HG03064 (cell line): ENCODE results near the gene SP140.
"Not testable (repeated sequence)": the region's sequence is repeated elsewhere in the genome, so short reads cannot be mapped to it uniquely, and the experiment has no call there.

ENCODE experiments used
- ATAC-seq: cut with Tn5 transposase; IDR thresholded peaks from one replicate; pipeline ENCODE4 v1.9.1; 2021; ENCODE audit warnings: low read depth; ENCODE audit not compliant: unreplicated experiment

SP140 gene

DNA sequence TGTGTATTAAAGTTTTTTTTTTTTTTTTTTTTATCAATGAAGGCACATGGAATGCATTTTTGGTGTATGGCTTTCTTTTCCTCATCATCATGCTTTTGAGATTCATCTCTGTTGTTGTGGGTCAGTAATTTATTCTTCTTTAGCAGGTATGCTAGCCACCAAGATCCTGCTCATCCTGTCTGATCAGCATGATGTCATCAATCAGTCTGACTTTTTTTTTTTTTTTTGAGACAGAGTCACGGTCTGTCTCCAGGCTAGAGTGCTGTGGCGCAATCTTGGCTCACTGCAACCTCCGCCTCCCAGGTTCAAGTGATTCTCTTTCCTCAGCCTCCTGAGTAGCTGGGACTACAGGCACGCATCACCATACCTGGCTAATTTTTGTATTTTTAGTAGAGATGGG is 2.7 kb upstream of the SP140 start:
- ATAC-seq = not testable (repeated sequence)

DNA sequence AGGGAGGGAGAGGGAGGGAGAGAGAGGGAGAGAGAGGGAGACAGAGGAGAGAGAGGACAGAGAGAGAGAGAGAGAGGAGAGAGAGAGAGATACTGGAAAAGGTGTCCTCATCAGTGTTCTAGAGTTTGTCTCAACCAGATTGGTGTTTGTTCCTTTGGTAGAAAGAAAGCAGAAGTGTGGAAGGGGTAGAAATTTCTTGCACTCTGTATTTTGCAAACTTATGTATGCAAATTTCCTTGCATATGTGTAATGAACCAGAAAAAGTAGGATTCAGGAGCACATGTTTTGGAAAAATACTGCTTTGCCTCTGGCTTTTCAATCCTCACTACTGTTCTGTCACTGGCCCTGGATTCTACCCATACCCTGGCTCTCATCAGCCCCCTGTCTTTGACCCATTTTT is 1.1 kb upstream of the SP140 start:
- no peak for ATAC-seq

DNA sequence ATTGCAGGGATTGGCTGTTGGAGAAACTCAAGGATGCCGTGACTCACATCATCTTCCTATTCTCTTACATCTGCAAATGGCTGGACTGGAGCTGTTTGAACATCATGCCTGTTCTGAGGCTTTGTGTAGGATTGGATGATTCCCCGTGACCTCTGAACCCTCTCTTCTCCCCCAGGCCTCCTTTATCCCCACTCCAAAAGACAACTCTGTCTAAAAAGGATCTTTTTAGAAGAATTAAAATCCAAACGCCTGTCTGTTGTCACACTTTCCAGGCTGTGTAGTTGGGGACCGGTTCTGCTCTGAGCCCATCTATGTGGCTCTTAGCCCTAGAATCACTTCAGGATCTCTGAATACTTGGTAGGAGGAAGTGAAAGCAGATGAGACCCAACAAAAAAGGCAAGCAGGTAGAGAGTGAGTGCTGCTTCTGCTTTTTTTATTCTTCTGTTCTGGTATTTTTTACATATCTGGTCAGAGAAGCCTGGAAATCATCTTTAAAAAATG is 565 bp downstream of the SP140 start:
- peak; percentile 62 for ATAC-seq

DNA sequence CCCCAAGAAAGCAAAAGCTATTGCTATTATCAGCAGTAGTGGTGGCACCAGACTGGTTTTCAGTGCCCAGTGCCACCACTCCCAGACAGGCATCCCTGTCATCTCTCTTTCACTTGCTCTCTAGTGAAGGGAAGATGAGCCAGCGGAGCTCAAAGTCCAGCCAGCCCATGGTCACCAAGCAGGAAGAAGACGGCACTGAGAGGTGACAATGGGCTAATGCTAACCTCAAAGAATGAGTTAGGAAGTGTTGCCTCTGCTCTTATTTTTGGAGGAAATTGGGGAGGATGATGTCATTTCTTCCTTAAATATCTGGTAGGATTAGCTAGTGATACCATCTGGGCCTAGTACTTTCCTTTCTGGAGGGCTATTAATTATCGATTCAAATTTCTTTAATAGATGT is 1.7 kb downstream of the SP140 start:
- ATAC-seq = no peak

DNA sequence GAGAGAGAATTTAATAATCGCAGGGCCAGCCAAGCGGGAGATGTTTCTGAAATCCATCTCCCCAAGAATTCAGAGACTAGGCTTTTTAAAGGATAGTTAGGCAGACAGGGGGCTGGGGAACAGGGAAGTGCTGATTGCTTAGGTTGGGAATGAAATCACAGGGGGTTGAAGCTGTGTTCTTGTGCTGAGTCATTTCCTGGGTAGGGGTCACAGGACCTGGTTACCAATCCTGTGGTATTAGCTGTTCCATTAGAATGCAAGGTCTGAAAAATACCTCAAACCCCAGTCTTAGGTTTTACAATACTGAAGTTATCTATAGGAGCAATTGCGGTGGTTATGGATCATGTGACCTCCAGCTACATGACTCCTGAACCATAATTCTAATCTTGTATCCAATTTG is 4.6 kb downstream of the SP140 start:
- no peak for ATAC-seq

DNA sequence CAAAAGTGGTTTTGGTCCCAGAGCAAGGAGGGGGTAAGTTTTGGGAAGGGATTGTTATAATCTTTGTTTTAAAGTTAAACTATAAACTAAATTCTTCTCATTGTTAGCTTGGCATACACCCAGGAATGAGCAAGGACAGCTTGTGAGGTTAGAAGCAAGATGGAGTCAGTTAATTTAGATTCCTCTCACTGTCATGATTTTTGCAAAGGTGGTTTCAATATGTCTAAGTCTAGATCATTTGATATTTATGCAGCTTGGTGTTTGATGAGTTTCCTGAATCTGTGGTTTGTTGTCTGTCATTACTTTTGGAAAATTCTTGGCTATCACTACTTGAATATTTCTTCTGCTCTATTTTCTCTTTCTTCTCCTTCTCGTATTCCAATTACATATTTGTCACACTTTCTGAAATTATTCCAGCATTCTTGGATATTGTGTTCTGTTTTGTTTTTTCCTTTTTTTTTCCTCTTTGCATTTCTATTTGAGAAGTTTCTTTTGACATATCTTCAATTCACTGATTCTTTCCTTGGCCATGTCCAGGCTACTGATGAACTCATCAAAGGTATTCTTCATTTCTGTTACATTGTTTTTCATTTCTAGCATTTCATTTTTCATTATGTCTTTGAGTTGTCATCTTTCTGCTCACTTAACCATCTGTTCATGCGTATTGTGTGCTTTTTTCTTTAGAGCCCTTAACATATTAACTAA is 5.1 kb downstream of the SP140 start:
- ATAC-seq = no peak

DNA sequence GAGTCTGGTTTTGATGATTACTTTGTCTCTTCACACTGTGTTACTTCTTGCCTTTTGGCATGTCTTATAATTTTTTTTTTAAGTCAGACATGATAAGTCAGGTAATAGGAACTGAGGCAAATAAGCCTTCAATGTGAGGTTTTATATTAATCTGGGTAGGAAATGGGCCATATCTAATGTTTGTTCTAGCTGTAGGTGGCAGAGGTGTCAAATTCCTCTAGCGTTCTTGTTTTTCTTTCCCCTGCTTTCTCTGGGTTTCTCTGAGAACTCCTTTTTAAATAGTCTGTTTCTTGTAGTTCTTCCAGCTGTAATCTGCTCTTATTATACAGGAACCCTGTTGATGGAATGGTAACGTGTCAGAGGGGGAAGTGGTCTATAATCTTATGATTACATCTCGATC is 5.7 kb downstream of the SP140 start:
- ATAC-seq = no peak

DNA sequence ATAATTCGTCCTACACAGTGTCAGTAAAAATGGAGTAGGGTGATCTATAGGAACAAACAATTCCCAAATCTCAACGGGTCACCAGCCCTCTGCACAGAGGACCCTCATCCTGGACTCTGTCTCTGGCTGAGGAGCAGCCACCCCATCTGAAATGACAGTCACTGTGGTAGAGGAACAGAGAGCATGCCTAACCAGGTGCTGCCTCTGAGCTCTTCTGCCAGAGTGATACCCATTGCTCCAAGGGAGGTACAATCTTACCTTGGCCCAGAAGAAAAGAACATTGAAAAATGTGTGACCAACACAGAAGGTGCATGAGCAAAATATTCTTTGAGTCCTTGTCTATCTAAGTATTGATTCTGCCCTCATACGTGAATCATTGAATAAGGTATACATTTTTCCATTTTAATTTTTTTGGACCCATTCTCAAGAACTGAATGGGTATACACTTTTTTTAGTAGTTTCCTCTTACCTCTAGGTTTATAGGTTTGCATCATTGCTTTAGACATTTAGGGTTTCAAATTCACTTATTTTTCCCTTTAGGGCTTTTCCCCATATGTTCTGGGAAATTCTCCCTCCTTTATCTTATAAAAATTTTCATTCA is 8.7 kb downstream of the SP140 start:
- ATAC-seq = no peak

DNA sequence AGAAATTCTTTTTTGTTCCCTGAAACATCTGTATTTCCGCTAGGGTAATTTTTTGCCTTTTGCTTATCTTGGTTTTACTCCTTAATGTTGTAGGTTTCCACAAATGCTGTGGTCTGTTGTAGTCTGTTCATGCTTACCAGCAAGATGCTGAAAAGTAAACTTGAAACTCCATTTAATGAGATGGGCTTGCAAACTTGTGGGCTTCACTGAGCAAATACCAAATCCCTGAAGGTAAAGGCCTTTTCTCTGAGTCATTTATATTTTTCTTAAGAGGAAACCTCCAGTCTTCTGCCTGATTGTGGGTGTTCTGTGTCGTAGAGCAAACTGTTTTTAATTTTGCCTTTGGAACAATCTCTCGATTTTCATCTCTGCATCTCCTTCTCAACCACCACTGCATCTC is 9.3 kb downstream of the SP140 start:
- ATAC-seq = no peak

DNA sequence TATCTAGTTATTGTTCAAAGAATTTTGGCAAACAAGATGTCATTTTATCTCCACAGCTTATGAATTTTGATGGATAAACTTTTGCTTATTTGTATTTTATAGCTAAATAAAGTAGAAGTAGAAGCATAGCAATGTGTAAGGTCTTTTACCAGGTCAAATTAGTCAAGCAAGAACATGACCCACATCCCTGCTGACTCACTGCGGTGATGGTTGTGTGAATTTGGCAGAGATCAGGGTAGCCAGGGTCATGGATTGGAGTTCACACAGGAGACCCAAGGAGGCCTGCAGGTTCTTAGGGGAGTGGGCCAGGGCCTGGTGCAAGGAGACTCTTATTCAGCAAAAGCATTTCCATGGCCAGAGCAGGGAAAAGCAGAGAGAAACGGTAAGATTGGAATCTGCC is 18.7 kb downstream of the SP140 start:
- no peak for ATAC-seq

DNA sequence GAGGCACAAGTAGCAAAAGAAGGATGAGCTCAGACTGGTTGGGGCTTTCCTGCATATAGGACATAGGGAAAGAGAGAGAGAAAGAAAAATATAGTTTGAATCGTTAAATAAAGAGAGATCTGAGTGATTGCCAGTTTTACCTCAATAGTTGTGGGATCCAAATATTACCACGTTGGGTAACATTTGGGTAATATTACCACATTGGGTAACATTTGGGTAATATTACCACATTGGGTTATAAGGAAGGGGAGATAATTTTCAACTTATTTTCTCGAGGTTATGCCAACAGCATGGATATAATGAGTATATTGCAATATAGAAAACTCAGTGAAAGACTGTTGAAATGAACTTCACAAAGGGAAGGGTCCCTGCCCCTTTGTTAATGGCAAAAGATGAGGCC is 20.7 kb downstream of the SP140 start:
- ATAC-seq = no peak

DNA sequence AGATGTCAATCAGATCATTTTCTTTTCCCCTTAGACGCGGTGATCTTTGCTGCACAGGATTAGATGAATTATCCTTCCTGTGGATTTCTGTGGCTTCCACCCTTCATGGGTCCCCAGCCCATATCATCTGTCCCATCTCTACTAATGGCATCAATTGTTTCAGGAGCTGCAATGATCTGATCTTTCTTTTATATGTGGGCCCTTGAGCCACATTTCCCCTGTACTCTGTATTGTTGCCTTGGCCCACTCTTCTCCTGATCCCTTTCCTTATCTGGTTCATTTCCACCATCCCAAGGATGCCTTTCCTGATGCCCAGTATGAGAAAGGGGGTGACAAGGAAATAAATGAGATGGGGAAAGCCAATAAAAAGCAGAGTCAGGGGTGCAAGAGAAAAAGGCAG is 24.7 kb downstream of the SP140 start:
- no peak for ATAC-seq

DNA sequence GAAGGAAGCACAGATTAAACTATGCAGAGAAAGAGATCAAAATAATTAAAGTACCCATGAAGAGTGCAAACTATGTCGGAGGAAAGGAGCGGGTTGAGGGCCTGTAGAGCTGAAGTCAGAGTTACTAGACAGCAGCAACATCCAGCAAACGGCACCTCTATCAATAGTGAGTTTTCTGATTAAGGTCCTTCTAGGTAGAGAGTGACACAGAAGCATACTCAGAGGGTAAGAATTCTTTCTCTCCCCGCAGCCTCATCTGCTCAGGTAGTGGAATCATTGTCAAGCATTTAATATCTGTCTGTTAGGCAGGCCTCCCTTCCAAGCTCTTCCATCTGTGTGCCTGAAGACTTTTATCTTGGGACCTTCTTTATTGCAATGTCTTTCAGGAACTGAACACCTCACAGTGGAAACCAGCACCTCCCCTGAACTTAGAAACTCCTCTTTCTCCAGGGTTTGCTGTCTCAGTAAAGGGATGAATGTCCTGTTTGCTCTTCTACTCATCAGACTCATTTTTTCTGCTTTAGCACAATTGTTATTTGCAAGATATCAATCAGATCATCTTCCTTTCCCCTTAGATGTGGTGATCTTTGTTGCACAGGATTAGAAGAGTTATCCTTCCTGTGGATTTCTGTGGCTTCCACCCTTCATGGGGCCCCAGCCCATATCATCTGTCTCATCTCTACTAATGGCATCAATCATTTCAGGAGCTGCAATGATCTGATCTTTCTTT is 28.8 kb downstream of the SP140 start:
- no peak for ATAC-seq

DNA sequence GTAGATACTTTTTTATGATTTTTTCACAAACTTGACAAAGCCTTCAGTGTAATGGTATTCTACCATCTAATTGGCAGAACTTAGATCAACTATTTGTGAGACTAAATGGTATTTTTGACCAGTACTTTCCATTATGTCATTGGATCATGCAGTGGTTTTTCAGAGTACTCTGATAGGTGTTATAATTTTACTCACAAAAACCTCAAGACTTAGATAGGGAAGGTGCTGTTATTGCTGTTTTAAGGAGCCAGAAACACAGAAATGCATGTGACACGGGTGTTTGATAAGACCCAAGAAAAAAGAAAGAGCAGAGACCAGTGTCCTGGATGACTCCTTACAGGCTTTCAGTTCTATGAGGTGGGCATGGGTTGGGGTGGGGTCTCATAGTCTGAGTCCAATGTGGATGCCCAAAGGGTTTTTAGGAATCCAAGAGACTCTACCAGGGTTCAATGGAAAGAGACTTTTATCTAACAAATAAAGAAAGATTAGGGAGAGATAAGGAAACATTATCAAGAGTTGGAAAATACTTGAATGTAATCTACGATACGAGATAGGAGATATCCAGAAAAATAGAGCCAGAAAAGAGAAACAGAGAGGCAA is 31.3 kb downstream of the SP140 start:
- ATAC-seq = no peak

DNA sequence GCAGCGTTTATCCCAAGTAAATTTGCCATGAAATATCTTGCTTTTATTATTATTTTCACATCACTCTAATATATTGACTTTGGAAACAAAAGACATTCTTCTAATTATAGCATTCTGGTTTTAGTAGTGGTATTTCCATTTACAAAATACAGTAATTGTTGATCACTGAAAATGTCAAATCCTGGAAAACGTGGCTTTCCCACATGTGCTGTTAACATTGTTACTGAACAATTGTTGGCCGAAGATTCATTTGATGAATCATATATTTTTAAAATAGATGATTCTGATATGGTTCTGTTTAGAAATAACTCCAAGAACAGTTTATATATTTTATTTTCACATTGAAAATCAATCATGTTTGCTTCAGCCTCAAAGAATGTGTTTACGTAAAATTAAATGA is 32.9 kb downstream of the SP140 start:
- ATAC-seq = no peak

DNA sequence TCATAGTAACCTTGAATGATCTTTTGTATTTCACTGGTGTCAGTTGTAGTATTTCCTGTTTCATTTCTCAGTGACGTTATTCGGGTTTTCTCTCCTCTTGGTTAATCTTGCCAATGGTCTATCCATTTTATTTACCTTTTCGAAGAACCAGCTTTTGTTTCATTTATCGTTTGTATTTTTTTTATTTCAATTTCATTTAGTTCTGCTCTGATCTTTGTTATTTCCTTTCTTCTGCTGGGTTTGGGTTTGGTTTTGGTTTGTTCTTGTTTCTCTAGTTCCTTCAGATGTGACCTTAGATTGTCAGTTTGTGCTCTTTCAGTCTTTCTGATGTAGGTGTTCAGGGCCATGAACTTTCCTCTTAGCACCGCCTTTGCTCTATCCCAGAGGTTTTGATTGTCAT is 36.7 kb downstream of the SP140 start:
- ATAC-seq = no peak

DNA sequence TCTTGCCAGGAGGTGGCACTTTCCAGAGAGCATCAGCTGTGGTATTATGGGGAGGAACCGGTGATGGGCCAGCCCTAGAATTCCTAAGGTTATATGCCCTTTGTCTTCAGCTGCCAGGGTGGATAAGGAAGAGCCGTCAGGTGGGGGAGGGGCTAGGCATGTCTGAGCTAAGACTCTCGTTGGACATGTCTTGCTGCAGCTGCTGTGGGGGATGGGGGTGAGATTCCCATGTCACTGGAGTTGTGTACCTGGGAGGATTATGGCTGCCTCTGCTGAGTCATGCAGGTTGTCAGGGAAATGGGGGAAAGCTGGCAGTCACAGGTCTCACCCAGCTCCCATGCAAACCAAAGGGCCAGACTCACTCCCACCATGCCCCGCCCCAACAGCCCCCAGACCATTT is 39.4 kb downstream of the SP140 start:
- ATAC-seq = not testable (repeated sequence)

DNA sequence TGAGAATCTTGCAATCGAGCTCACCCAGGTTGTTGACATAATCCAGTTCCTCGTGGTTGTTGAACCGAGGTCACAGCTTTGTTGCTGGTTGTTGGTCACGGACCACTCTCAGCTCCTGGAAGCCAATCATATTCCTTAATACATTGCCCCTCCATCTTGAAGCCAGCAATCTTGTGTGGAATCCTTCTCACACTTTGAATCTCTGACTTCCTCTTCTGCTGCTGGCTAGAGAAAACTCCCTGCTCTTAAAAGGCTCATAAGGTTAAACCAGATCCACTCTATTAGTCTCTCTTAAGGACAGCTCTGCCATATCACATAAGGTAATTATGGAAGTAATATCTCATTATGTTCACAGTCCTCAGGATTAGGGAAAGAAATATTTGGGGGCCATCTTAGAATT is 41.1 kb downstream of the SP140 start:
- no peak for ATAC-seq

DNA sequence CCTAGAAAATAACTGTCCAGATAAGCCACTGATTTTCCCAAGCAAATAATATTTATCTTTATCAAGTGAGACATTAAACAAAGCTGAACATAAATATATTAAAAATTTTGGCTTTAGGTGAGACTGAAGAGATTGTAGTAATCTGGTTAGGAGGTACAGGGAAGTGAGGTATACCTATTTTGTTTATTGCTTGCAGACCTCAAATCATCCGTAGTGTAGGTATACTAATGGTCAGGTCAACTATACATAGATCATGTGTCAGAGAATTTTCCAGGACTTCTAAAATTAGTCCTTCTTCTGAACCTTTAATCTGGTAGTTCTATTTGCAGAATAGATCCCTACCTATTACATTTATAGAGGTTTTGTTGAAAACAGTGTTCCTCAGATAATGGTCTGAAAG is 41.5 kb downstream of the SP140 start:
- ATAC-seq = peak; percentile 18

DNA sequence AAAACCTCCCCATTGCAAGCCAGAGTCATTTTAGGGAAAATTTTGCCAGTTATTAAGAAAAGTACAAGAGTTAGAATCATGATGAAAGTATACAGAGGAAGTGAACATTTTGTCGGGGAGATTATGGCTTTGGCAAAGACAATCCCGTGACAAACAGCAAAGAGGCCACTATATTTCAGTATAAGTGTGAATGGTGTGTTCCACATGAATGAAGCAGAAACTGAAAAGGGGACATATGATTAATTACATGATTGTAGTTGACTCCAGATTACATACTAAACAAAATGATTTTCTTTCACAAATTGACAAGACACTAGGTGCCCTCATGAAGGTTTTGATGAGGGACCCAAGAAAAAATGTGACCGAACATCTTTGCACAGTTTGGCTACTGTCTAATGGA is 42.0 kb downstream of the SP140 start:
- peak; percentile 69 for ATAC-seq

DNA sequence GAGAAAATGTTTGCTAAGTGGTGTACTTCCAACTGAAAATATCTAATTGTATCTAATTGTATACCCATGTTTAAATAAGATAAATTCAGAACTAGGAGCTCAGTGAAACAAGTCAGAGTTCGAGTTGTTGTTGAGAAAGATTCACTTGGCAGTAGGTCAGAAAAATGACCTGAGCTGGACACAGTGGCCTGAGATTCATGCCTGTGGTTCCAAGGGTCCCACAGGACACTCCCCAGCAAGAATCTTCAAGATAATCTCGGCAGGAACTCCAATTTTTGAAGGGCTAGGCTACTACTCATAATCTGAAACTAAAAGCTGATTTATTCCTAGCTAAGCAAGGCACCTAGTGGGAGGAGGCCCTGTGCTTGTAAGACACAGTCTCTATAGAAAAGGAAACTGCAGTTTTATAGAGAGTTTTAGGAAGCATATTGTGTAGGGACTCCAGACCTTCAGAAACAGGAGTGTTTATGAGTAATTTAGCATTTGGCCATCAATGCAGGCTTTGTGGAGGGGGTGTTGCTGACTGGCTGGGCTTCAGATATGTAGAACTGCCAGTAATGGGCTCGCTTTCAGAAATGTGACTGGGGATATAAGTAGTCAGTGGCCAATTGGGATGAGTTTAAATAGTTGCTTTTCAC is 43.2 kb downstream of the SP140 start:
- ATAC-seq = peak; percentile 65
